GM21619 (cell line): ENCODE data around the gene ZNF416.

Experiments
- ATAC-seq: cut with Tn5 transposase; IDR thresholded peaks from one replicate; pipeline ENCODE4 v1.9.1; 2021; ENCODE audit not compliant: unreplicated experiment

ZNF416 gene

GRCh38 chr19:57559404-57560025 lies 19.2 kb downstream of the ZNF416 start, which contains the start of gene ZNF550:
Gene ZNF550 (minus strand): TSS chr19:57559863. CDS start chr19:57559682, 181 bp downstream.
- peak; percentile 97 for ATAC-seq

GRCh38 chr19:57559008-57559403 lies 19.7 kb downstream of the ZNF416 start:
- peak; percentile 22 for ATAC-seq

- no peak for ATAC-seq
Observed at GRCh38 chr19:57558525-57558924, 20.2 kb downstream of the ZNF416 start.

GRCh38 chr19:57557659-57558058 lies 21.1 kb downstream of the ZNF416 start:
- ATAC-seq: no peak

GRCh38 chr19:57552432-57552831 lies 26.3 kb downstream of the ZNF416 start:
- no peak for ATAC-seq

GRCh38 chr19:57546513-57546912 lies 32.2 kb downstream of the ZNF416 start:
- ATAC-seq: no peak

- no peak for ATAC-seq
Observed at GRCh38 chr19:57537953-57538547, 40.7 kb downstream of the ZNF416 start.

GRCh38 chr19:57527136-57527881 lies 51.4 kb downstream of the ZNF416 start, which contains the start of gene ZNF549:
Gene ZNF549 (plus strand): TSS chr19:57527356. CDS start chr19:57527574, 218 bp downstream.
- ATAC-seq: peak; percentile 99
